SK-N-SH treated with all-trans-retinoic acid at 6 μM for 48 hours (cell line): ENCODE results near the gene VWA5B2.

Experiments
- ATAC-seq: fragments of 200-7000 bp; cut with Tn5 transposase; 3 replicates; pipeline ENCODE4 v1.9.1; 2020; ENCODE audit warnings: mild to moderate bottlenecking, moderate library complexity
- ARNTL ChIP-seq: fragments of 450-650 bp; formaldehyde crosslinking; IDR thresholded peaks from 2 replicates; pipeline ENCODE4 v1.5.0; 2020; ENCODE audit warnings: low read depth, mild to moderate bottlenecking, moderate library complexity, borderline replicate concordance
- BACH2 ChIP-seq: fragments of 250-450 bp; sonication (Bioruptor Pico); IDR thresholded peaks from 2 replicates; pipeline ENCODE4 v1.9.0; 2021; ENCODE audit warnings: mild to moderate bottlenecking, borderline replicate concordance
- CSDC2 ChIP-seq: fragments of 250-450 bp; sonication (Bioruptor Pico); IDR thresholded peaks from 2 replicates; pipeline ENCODE4 v1.5.0; 2020; ENCODE audit warnings: mild to moderate bottlenecking, moderate library complexity
- ESRRG ChIP-seq: fragments of 250-450 bp; sonication (Bioruptor Pico); IDR thresholded peaks from 2 replicates; pipeline ENCODE4 v1.6.1; 2021; ENCODE audit warnings: mild to moderate bottlenecking
- GLIS3 ChIP-seq: fragments of 250-450 bp; sonication (Bioruptor Pico); IDR thresholded peaks from 2 replicates; pipeline ENCODE4 v1.5.0; 2020; ENCODE audit warnings: mild to moderate bottlenecking, moderate library complexity
- ISL1 ChIP-seq: fragments of 250-450 bp; sonication (Bioruptor Pico); IDR thresholded peaks from 2 replicates; pipeline ENCODE4 v2.1.2; 2022; ENCODE audit warnings: mild to moderate bottlenecking, moderate library complexity
- PPARA ChIP-seq: fragments of 250-450 bp; sonication (Bioruptor Pico); IDR thresholded peaks from 2 replicates; pipeline ENCODE4 v1.5.0; 2020; ENCODE audit warnings: mild to moderate bottlenecking, borderline replicate concordance
- RARB ChIP-seq: fragments of 250-450 bp; sonication (Bioruptor Pico); IDR thresholded peaks from 2 replicates; pipeline ENCODE4 v1.8.0; 2021; ENCODE audit warnings: mild to moderate bottlenecking, moderate library complexity
- SNAI2 ChIP-seq: fragments of 250-450 bp; sonication (Bioruptor Pico); IDR thresholded peaks from 2 replicates; pipeline ENCODE4 v1.5.0; 2020; ENCODE audit warnings: mild to moderate bottlenecking, moderate library complexity
- TCF4 ChIP-seq: fragments of 250-450 bp; sonication (Bioruptor Pico); IDR thresholded peaks from 2 replicates; pipeline ENCODE4 v1.8.0; 2021; ENCODE audit warnings: mild to moderate bottlenecking, moderate library complexity, borderline replicate concordance
- TOX ChIP-seq: fragments of 250-450 bp; sonication (Bioruptor Pico); IDR thresholded peaks from 2 replicates; pipeline ENCODE4 v1.8.0; 2021; ENCODE audit warnings: mild to moderate bottlenecking, moderate library complexity, borderline replicate concordance
- ZC3H10 ChIP-seq: fragments of 250-450 bp; sonication (Bioruptor Pico); IDR thresholded peaks from 2 replicates; pipeline ENCODE4 v1.5.1; 2021; ENCODE audit warnings: mild to moderate bottlenecking, moderate library complexity
- ZFP3 ChIP-seq: fragments of 250-450 bp; sonication (Bioruptor Pico); IDR thresholded peaks from 2 replicates; pipeline ENCODE4 v1.5.0; 2020; ENCODE audit warnings: mild to moderate bottlenecking, moderate library complexity
- ZFP30 ChIP-seq: fragments of 450-650 bp; formaldehyde crosslinking; IDR thresholded peaks from 2 replicates; pipeline ENCODE4 v1.5.0; 2022; ENCODE audit warnings: mild to moderate bottlenecking, moderate library complexity
- ZNF565 ChIP-seq: fragments of 450-650 bp; formaldehyde crosslinking; conservative IDR thresholded peaks from 2 replicates; pipeline ENCODE4 v1.5.0; 2020; ENCODE audit warnings: low read depth, mild to moderate bottlenecking, moderate library complexity
- ZNF70 ChIP-seq: fragments of 450-650 bp; formaldehyde crosslinking; IDR thresholded peaks from 2 replicates; pipeline ENCODE4 v1.5.0; 2020; ENCODE audit warnings: mild to moderate bottlenecking, moderate library complexity
- ZNF8 ChIP-seq: fragments of 450-650 bp; formaldehyde crosslinking; IDR thresholded peaks from 2 replicates; pipeline ENCODE4 v1.5.0; 2020; ENCODE audit warnings: mild to moderate bottlenecking, moderate library complexity
- TF ChIP-seq, protein P1 (sequence below): fragments of 250-450 bp; sonication (Bioruptor Pico); IDR thresholded peaks from 2 replicates; pipeline ENCODE4 v1.8.0; 2021; ENCODE audit warnings: low read depth, mild to moderate bottlenecking, moderate library complexity, borderline replicate concordance
- TF ChIP-seq, protein P2 (sequence below): fragments of 250-450 bp; sonication (Bioruptor Pico); IDR thresholded peaks from 2 replicates; pipeline ENCODE4 v1.8.0; 2020; ENCODE audit warnings: mild to moderate bottlenecking, moderate library complexity, borderline replicate concordance
- TF ChIP-seq, protein P3 (sequence below): fragments of 250-450 bp; sonication (Bioruptor Pico); IDR thresholded peaks from 2 replicates; pipeline ENCODE4 v1.5.0; 2020; ENCODE audit warnings: mild to moderate bottlenecking, moderate library complexity
- TF ChIP-seq, protein P4 (sequence below): fragments of 250-450 bp; sonication (Bioruptor Pico); IDR thresholded peaks from 2 replicates; pipeline ENCODE4 v1.5.1; 2020; ENCODE audit warnings: low read depth, mild to moderate bottlenecking, moderate library complexity
- TF ChIP-seq, protein P5 (sequence below): fragments of 250-450 bp; sonication (Bioruptor Pico); IDR thresholded peaks from 2 replicates; pipeline ENCODE4 v1.5.1; 2021; ENCODE audit warnings: mild to moderate bottlenecking, moderate library complexity

The VWA5B2 gene

DNA sequence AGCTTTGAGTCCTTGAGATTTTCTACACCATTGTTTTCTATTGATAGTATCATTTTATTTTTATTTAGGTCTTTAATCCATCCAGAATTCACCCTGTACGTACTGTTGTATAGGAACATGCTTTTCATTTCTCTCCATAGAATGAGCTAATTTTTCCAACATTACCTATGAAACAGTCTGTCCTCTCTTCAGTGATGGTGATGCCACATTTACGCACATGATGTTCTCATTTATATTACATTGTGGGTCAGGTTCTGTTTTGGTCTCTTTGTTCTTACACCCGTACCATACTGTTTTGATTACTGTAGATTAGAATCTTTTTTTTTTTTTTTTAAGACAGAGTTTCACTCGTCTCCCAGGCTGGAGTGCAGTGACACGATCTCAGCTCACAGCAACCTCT is 17.7 kb upstream of the VWA5B2 start:
- ATAC-seq = peak; percentile 55; the same call in 1 of the 3 replicates
- TF ChIP-seq CSDC2 (CRISPR knock-in tag) (no peak), SNAI2 (CRISPR knock-in tag) (no peak), ZFP30 (CRISPR knock-in tag) (no peak), GLIS3 (CRISPR knock-in tag) (no peak), ZNF8 (CRISPR knock-in tag) (no peak), ZFP3 (CRISPR knock-in tag) (no peak), PPARA (CRISPR knock-in tag) (no peak), RARB (no peak), ESRRG (no peak), TOX (no peak), ZC3H10 (no peak), ZNF70 (no peak; the same call in 1 of the 2 replicates), ISL1 (CRISPR knock-in tag) (no peak), TCF4 (CRISPR knock-in tag) (no peak; the same call in 1 of the 2 replicates), BACH2 (CRISPR knock-in tag) (no peak)
- TF ChIP-seq, protein P1, sequence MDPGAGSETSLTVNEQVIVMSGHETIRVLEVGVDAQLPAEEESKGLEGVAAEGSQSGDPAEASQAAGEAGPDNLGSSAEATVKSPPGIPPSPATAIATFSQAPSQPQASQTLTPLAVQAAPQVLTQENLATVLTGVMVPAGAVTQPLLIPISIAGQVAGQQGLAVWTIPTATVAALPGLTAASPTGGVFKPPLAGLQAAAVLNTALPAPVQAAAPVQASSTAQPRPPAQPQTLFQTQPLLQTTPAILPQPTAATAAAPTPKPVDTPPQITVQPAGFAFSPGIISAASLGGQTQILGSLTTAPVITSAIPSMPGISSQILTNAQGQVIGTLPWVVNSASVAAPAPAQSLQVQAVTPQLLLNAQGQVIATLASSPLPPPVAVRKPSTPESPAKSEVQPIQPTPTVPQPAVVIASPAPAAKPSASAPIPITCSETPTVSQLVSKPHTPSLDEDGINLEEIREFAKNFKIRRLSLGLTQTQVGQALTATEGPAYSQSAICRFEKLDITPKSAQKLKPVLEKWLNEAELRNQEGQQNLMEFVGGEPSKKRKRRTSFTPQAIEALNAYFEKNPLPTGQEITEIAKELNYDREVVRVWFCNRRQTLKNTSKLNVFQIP (CRISPR knock-in tag) = no peak
- TF ChIP-seq, protein P2, sequence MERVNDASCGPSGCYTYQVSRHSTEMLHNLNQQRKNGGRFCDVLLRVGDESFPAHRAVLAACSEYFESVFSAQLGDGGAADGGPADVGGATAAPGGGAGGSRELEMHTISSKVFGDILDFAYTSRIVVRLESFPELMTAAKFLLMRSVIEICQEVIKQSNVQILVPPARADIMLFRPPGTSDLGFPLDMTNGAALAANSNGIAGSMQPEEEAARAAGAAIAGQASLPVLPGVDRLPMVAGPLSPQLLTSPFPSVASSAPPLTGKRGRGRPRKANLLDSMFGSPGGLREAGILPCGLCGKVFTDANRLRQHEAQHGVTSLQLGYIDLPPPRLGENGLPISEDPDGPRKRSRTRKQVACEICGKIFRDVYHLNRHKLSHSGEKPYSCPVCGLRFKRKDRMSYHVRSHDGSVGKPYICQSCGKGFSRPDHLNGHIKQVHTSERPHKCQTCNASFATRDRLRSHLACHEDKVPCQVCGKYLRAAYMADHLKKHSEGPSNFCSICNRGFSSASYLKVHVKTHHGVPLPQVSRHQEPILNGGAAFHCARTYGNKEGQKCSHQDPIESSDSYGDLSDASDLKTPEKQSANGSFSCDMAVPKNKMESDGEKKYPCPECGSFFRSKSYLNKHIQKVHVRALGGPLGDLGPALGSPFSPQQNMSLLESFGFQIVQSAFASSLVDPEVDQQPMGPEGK (CRISPR knock-in tag) = no peak
- TF ChIP-seq, protein P3, sequence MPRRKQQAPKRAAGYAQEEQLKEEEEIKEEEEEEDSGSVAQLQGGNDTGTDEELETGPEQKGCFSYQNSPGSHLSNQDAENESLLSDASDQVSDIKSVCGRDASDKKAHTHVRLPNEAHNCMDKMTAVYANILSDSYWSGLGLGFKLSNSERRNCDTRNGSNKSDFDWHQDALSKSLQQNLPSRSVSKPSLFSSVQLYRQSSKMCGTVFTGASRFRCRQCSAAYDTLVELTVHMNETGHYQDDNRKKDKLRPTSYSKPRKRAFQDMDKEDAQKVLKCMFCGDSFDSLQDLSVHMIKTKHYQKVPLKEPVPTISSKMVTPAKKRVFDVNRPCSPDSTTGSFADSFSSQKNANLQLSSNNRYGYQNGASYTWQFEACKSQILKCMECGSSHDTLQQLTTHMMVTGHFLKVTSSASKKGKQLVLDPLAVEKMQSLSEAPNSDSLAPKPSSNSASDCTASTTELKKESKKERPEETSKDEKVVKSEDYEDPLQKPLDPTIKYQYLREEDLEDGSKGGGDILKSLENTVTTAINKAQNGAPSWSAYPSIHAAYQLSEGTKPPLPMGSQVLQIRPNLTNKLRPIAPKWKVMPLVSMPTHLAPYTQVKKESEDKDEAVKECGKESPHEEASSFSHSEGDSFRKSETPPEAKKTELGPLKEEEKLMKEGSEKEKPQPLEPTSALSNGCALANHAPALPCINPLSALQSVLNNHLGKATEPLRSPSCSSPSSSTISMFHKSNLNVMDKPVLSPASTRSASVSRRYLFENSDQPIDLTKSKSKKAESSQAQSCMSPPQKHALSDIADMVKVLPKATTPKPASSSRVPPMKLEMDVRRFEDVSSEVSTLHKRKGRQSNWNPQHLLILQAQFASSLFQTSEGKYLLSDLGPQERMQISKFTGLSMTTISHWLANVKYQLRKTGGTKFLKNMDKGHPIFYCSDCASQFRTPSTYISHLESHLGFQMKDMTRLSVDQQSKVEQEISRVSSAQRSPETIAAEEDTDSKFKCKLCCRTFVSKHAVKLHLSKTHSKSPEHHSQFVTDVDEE = no peak
- TF ChIP-seq, protein P4, sequence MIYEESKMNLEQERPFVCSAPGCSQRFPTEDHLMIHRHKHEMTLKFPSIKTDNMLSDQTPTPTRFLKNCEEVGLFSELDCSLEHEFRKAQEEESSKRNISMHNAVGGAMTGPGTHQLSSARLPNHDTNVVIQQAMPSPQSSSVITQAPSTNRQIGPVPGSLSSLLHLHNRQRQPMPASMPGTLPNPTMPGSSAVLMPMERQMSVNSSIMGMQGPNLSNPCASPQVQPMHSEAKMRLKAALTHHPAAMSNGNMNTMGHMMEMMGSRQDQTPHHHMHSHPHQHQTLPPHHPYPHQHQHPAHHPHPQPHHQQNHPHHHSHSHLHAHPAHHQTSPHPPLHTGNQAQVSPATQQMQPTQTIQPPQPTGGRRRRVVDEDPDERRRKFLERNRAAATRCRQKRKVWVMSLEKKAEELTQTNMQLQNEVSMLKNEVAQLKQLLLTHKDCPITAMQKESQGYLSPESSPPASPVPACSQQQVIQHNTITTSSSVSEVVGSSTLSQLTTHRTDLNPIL (CRISPR knock-in tag) = no peak
- TF ChIP-seq, protein P5, sequence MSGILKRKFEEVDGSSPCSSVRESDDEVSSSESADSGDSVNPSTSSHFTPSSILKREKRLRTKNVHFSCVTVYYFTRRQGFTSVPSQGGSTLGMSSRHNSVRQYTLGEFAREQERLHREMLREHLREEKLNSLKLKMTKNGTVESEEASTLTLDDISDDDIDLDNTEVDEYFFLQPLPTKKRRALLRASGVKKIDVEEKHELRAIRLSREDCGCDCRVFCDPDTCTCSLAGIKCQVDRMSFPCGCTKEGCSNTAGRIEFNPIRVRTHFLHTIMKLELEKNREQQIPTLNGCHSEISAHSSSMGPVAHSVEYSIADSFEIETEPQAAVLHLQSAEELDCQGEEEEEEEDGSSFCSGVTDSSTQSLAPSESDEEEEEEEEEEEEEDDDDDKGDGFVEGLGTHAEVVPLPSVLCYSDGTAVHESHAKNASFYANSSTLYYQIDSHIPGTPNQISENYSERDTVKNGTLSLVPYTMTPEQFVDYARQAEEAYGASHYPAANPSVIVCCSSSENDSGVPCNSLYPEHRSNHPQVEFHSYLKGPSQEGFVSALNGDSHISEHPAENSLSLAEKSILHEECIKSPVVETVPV (CRISPR knock-in tag) = no peak
- TF ChIP-seq, all 23 proteins: peak for 0

DNA sequence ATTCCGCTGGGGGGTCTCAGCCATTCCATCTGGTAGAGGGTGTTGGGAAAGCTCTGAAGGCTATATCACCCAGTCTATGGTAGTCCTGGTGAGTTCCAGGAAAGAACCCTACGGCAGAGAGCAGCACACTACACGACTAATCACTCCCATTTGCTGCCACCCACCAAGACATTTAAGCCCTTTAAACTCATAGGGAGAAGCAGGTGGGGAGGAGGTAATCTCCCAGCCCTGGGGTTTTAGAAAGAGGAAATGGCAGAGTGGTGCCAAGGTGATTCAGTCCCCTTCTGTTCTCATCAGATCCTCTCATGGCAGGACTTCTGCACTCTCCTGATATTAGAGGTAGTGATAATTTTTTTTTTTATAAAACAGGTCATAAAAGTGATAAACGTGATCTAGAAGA is 10.6 kb upstream of the VWA5B2 start:
- ATAC-seq = no peak
- no peak for TF ChIP-seq CSDC2 (CRISPR knock-in tag)
- TF ChIP-seq, protein P4 (CRISPR knock-in tag) = no peak
- TF ChIP-seq, protein P5 (CRISPR knock-in tag) = no peak
- TF ChIP-seq GLIS3 (CRISPR knock-in tag) = no peak
- no peak for TF ChIP-seq RARB
- no peak for TF ChIP-seq ZNF70
- no peak for TF ChIP-seq BACH2 (CRISPR knock-in tag)
- TF ChIP-seq ZNF565 (CRISPR knock-in tag) = no peak
- TF ChIP-seq, protein P2 (CRISPR knock-in tag) = no peak
- TF ChIP-seq PPARA (CRISPR knock-in tag) = no peak
- no peak for TF ChIP-seq ESRRG
- TF ChIP-seq ARNTL = no peak
